Measurements from ENCODE around the gene RNF2.

RNF2 gene

DNA sequence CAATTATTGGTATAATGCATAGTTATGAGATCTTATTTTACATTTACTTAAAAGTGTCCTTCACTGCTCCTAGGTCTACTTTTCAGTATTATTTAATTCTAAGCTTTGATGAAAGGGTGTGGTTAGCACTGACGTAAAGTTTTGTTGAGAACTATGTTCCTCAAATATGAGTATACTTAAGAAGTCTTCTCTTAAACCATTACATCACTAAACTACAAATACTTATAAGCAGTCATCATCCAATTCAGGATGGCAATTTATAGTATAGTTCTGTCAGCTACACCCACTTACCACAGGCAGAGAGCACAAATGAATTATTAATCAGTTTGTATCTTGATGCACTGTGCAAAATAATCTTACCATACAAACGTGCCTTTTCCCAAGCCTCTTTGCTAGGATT is 84.3 kb downstream of the RNF2 start:
- Histone ChIP-seq H3K18ac (ENCODE audit: low read depth in 1 of 2, low read length in 2 of 2) (no peak overlapping the region), H3K27ac (ENCODE audit: low read length, poor library complexity, severe bottlenecking) (no peak overlapping the region), H2BK12ac (ENCODE audit: low read length in 2 of 2) (no peak overlapping the region), H3K27me3 (ENCODE audit: control insufficient read depth in 1 of 2, insufficient read depth in 1 of 2, low read length in 2 of 2) (no peaks in the 10 kb centered on the region), H3K4me3 (ENCODE audit: insufficient read depth in 1 of 2, low read depth in 1 of 2, low read length in 2 of 2) (no peak overlapping the region), H2AK5ac (ENCODE audit: low read length, severe bottlenecking) (no peak overlapping the region), H2BK15ac (ENCODE audit: low read depth, poor library complexity, severe bottlenecking) (no peak overlapping the region), H3K9me3 (ENCODE audit: control insufficient read depth, low read length) (peaks cover 36% of the 10 kb centered on the region), H2BK5ac (ENCODE audit: low read depth, low read length, poor library complexity, severe bottlenecking) (no peak overlapping the region), H2BK120ac (ENCODE audit: low read depth, low read length) (no peak overlapping the region), H4K91ac (ENCODE audit: low read length) (no peak overlapping the region), H3K4me2 (ENCODE audit: low read length, poor library complexity, severe bottlenecking) (no peak overlapping the region), H3K4me1 (ENCODE audit: control insufficient read depth, insufficient read depth, low read depth, low read length) (no peaks in the 10 kb centered on the region), H4K8ac (ENCODE audit: low read length) (no peak overlapping the region), H3K23ac (ENCODE audit: low read length in 2 of 2) (no peak overlapping the region), H3K36me3 (ENCODE audit: control insufficient read depth in 1 of 2, insufficient read depth in 2 of 2, low read depth in 1 of 2, low read length in 2 of 2) (peaks cover 22 to 86% of the 10 kb centered on the region in 2 experiments), H3K79me1 (replicated peaks; ENCODE audit: low read length, poor library complexity, severe bottlenecking) (no peaks in the 10 kb centered on the region), H3K9ac (ENCODE audit: low read length) (no peak overlapping the region), H3K14ac (ENCODE audit: low read length in 2 of 2) (no peak overlapping the region), H2AFZ (ENCODE audit: low read depth, low read length) (no peak overlapping the region), H3K4ac (ENCODE audit: low read depth in 1 of 2, low read length in 2 of 2) (no peak overlapping the region)
- WGBS, result 90% methylated on average over 1 of the region's 2 CpGs
- DNase-seq, result no peak

DNA sequence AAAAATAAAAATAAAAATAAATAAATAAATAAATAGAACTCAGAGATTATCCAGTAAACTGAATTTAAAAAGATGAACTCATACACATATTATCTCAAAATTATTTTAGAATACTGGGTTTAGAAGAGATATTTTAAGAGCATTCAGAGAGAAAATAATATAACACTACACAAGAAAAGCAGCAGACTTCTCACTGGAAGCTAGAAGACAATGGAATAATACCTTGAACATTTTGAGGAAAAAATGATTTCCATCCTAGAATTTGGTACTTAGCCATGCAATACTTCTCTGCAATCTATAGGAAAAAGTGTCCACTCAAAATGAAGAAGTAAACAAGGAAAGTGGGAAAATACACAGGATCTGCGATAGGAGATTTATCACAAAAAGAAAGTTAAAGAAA is 87.2 kb downstream of the RNF2 start:
- no peak overlapping the region for H2BK5ac ChIP-seq (ENCODE audit: low read depth, low read length, poor library complexity, severe bottlenecking)
- no peak overlapping the region for H4K91ac ChIP-seq (ENCODE audit: low read length)
- no peaks in the 10 kb centered on the region for H3K27me3 ChIP-seq (ENCODE audit: control insufficient read depth in 1 of 2, insufficient read depth in 1 of 2, low read length in 2 of 2)
- no peak overlapping the region for H3K14ac ChIP-seq (ENCODE audit: low read length in 2 of 2)
- H3K36me3 ChIP-seq (ENCODE audit: control insufficient read depth in 1 of 2, insufficient read depth in 2 of 2, low read depth in 1 of 2, low read length in 2 of 2), result peaks cover 24 to 87% of the 10 kb centered on the region in 2 experiments
- no peak overlapping the region for H3K4me2 ChIP-seq (ENCODE audit: low read length, poor library complexity, severe bottlenecking)
- H3K4me3 ChIP-seq (ENCODE audit: insufficient read depth in 1 of 2, low read depth in 1 of 2, low read length in 2 of 2), result no peak overlapping the region
- H3K27ac ChIP-seq (ENCODE audit: low read length, poor library complexity, severe bottlenecking), result no peak overlapping the region
- H2BK12ac ChIP-seq (ENCODE audit: low read length in 2 of 2), result no peak overlapping the region
- no peak overlapping the region for H3K23ac ChIP-seq (ENCODE audit: low read length in 2 of 2)
- no peak overlapping the region for H3K9ac ChIP-seq (ENCODE audit: low read length)
- H3K4ac ChIP-seq (ENCODE audit: low read depth in 1 of 2, low read length in 2 of 2), result no peak overlapping the region
- no peaks in the 10 kb centered on the region for H3K79me1 ChIP-seq (replicated peaks; ENCODE audit: low read length, poor library complexity, severe bottlenecking)
- no peak overlapping the region for H4K8ac ChIP-seq (ENCODE audit: low read length)
- H3K9me3 ChIP-seq (ENCODE audit: control insufficient read depth, low read length), result peaks cover 40% of the 10 kb centered on the region
- no peak overlapping the region for H2AFZ ChIP-seq (ENCODE audit: low read depth, low read length)
- H3K4me1 ChIP-seq (ENCODE audit: control insufficient read depth, insufficient read depth, low read depth, low read length), result no peaks in the 10 kb centered on the region
- no peak overlapping the region for H2BK120ac ChIP-seq (ENCODE audit: low read depth, low read length)
- H2BK15ac ChIP-seq (ENCODE audit: low read depth, poor library complexity, severe bottlenecking), result no peak overlapping the region
- H3K18ac ChIP-seq (ENCODE audit: low read depth in 1 of 2, low read length in 2 of 2), result no peak overlapping the region
- no CpG with 5 or more reads among the region's 1 CpG for WGBS
- no peak overlapping the region for H2AK5ac ChIP-seq (ENCODE audit: low read length, severe bottlenecking)
- DNase-seq, result peak; percentile 6

DNA sequence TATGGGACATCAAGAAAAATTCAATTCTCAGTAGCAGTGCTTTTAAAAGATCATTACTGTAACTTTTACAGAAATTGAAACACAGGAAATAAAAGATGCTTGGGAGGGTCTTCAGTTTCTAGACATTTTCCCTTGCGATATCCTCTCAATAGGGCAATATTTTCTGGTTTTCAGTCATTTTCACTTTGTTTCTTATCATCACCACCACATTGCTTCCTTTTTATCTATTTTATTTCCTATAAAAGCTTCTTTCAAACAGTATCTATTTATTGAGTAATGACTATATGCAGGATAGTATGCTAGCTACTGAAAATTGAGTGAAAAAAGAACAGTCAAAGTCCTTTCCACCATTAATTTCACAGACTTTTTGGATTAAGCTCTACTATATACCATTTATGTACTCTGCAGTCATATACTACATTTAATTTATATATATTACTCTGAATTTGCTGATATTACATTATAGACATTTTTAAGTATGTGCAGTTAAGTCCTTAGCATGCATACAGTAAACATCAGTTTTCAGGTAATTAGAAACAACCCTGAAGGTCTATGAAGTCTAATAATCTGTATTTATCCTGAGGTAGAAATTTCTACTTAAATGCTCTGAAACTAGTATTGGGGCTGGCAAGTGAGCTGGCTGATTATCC is 92.7 kb downstream of the RNF2 start:
- Histone ChIP-seq H3K79me1 (replicated peaks; ENCODE audit: low read length, poor library complexity, severe bottlenecking) (no peaks in the 10 kb centered on the region), H2BK5ac (ENCODE audit: low read depth, low read length, poor library complexity, severe bottlenecking) (no peak overlapping the region), H3K9ac (ENCODE audit: low read length) (no peak overlapping the region), H3K4me3 (ENCODE audit: insufficient read depth in 1 of 2, low read depth in 1 of 2, low read length in 2 of 2) (no peak overlapping the region), H3K18ac (ENCODE audit: low read depth in 1 of 2, low read length in 2 of 2) (no peak overlapping the region), H3K4me2 (ENCODE audit: low read length, poor library complexity, severe bottlenecking) (no peak overlapping the region), H3K23ac (ENCODE audit: low read length in 2 of 2) (no peak overlapping the region), H2BK120ac (ENCODE audit: low read depth, low read length) (no peak overlapping the region), H2AK5ac (ENCODE audit: low read length, severe bottlenecking) (no peak overlapping the region), H3K4me1 (ENCODE audit: control insufficient read depth, insufficient read depth, low read depth, low read length) (no peaks in the 10 kb centered on the region), H3K36me3 (ENCODE audit: control insufficient read depth in 1 of 2, insufficient read depth in 2 of 2, low read depth in 1 of 2, low read length in 2 of 2) (peaks cover 15 to 87% of the 10 kb centered on the region in 2 experiments), H3K27me3 (ENCODE audit: control insufficient read depth in 1 of 2, insufficient read depth in 1 of 2, low read length in 2 of 2) (no peaks in the 10 kb centered on the region), H3K27ac (ENCODE audit: low read length, poor library complexity, severe bottlenecking) (no peak overlapping the region), H3K14ac (ENCODE audit: low read length in 2 of 2) (no peak overlapping the region), H4K8ac (ENCODE audit: low read length) (no peak overlapping the region), H3K9me3 (ENCODE audit: control insufficient read depth, low read length) (peaks cover 22% of the 10 kb centered on the region), H2BK12ac (ENCODE audit: low read length in 2 of 2) (no peak overlapping the region), H4K91ac (ENCODE audit: low read length) (no peak overlapping the region), H2BK15ac (ENCODE audit: low read depth, poor library complexity, severe bottlenecking) (no peak overlapping the region), H2AFZ (ENCODE audit: low read depth, low read length) (no peak overlapping the region), H3K4ac (ENCODE audit: low read depth in 1 of 2, low read length in 2 of 2) (no peak overlapping the region)
- 100% methylated on average over 1 of the region's 1 CpG for WGBS
- no peak for DNase-seq

DNA sequence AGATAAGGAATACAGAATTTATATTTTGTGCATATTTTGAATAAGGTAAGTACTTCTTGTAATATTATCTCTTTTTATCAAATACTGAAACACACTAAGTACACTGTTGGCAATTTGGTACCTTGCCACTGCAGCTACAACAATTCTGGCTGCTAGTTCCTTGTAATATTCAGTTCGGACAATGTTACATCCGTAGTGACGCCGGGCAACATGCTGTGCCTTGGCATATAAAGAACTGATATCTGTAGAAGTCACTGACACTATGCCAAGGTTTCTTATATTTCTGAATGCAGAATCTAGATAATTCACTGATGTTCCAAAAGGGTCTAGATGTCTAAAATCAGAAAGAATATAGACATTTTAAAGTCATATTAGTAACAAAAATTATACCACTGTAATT is 93.9 kb downstream of the RNF2 start:
- Histone ChIP-seq H2BK12ac (ENCODE audit: low read length in 2 of 2) (no peak overlapping the region), H3K23ac (ENCODE audit: low read length in 2 of 2) (no peak overlapping the region), H3K4me3 (ENCODE audit: insufficient read depth in 1 of 2, low read depth in 1 of 2, low read length in 2 of 2) (no peak overlapping the region), H3K9me3 (ENCODE audit: control insufficient read depth, low read length) (peaks cover 9% of the 10 kb centered on the region), H4K8ac (ENCODE audit: low read length) (no peak overlapping the region), H3K9ac (ENCODE audit: low read length) (no peak overlapping the region), H3K4me1 (ENCODE audit: control insufficient read depth, insufficient read depth, low read depth, low read length) (no peaks in the 10 kb centered on the region), H2AK5ac (ENCODE audit: low read length, severe bottlenecking) (no peak overlapping the region), H3K4ac (ENCODE audit: low read depth in 1 of 2, low read length in 2 of 2) (no peak overlapping the region), H3K14ac (ENCODE audit: low read length in 2 of 2) (no peak overlapping the region), H4K91ac (ENCODE audit: low read length) (no peak overlapping the region), H3K27ac (ENCODE audit: low read length, poor library complexity, severe bottlenecking) (no peak overlapping the region), H3K18ac (ENCODE audit: low read depth in 1 of 2, low read length in 2 of 2) (no peak overlapping the region), H2AFZ (ENCODE audit: low read depth, low read length) (no peak overlapping the region), H3K79me1 (replicated peaks; ENCODE audit: low read length, poor library complexity, severe bottlenecking) (no peaks in the 10 kb centered on the region), H2BK120ac (ENCODE audit: low read depth, low read length) (no peak overlapping the region), H2BK15ac (ENCODE audit: low read depth, poor library complexity, severe bottlenecking) (no peak overlapping the region), H3K4me2 (ENCODE audit: low read length, poor library complexity, severe bottlenecking) (no peak overlapping the region), H3K36me3 (ENCODE audit: control insufficient read depth in 1 of 2, insufficient read depth in 2 of 2, low read depth in 1 of 2, low read length in 2 of 2) (peaks cover 10 to 83% of the 10 kb centered on the region in 2 experiments), H2BK5ac (ENCODE audit: low read depth, low read length, poor library complexity, severe bottlenecking) (no peak overlapping the region), H3K27me3 (ENCODE audit: control insufficient read depth in 1 of 2, insufficient read depth in 1 of 2, low read length in 2 of 2) (no peaks in the 10 kb centered on the region)
- no peak for DNase-seq
- 100% methylated on average over 4 of the region's 4 CpGs for WGBS

Measured in mesenchymal stem cell (in vitro differentiated cells and primary cell).